K562 (cell line): ENCODE measurements around the gene GADD45GIP1. TPM values are rescaled to one million over a fixed set of nuclear protein-coding genes. Genes with fewer than 3 reads are reported as not detected.
A peak's percentile ranks its signal among the peaks of the same experiment; 100 is the strongest.

ENCODE experiments used
- ARID1B ChIP-seq: fragments of 450-650 bp; IDR thresholded peaks from 2 replicates; pipeline ENCODE4 v1.6.1; 2016; ENCODE audit warnings: antibody characterized with exemption, mild to moderate bottlenecking, inconsistent platforms
- ATF7 ChIP-seq: fragments of 450-650 bp; IDR thresholded peaks from 2 replicates; pipeline ENCODE4 v1.7.1; 2014; ENCODE audit warnings: mild to moderate bottlenecking, moderate library complexity
- E2F3 ChIP-seq: fragments of 250-450 bp; sonication (Bioruptor Pico); IDR thresholded peaks from 2 replicates; pipeline ENCODE4 v1.4.0; 2020; ENCODE audit warnings: mild to moderate bottlenecking
- HDAC1 ChIP-seq, 2 experiments: fragments of 450-650 bp; IDR thresholded peaks; 2 replicates each; pipeline ENCODE4 v1.6.1; 2016 to 2017; ENCODE audit warnings: inconsistent platforms in 1 of 2, mild to moderate bottlenecking in 1 of 2, moderate library complexity in 1 of 2
- KLF10 ChIP-seq: fragments of 250-450 bp; sonication (Bioruptor Pico); IDR thresholded peaks from 2 replicates; pipeline ENCODE4 v1.6.1; 2021; ENCODE audit warnings: matching md5 sums
- NR2C1 ChIP-seq, 2 experiments: fragments of 450-650 bp; IDR thresholded peaks; 2 replicates each; pipeline ENCODE4 v1.6.1; 2017; ENCODE audit warnings: mild to moderate bottlenecking in 2 of 2, antibody characterized with exemption in 1 of 2, inconsistent platforms in 1 of 2, missing compliant biosample characterization in 1 of 2, missing genetic modification characterization in 1 of 2
- PURB ChIP-seq: sonication (generic); formaldehyde crosslinking; IDR thresholded peaks from 2 replicates; pipeline ENCODE4 v1.9.0; 2021; ENCODE audit warnings: low read depth, mild to moderate bottlenecking, missing genetic modification reagents
- RBM25 ChIP-seq: fragments of 200-400 bp; formaldehyde crosslinking; IDR thresholded peaks from 2 replicates; pipeline ENCODE4 v1.6.1; 2018; ENCODE audit warnings: low read length, low read depth, moderate library complexity; ENCODE audit not compliant: severe bottlenecking
- RBM39 ChIP-seq: fragments of 200-400 bp; formaldehyde crosslinking; optimal IDR thresholded peaks from 2 replicates; pipeline ENCODE3; 2018; ENCODE audit warnings: low read depth, low read length
- RFX7 ChIP-seq: fragments of 250-450 bp; sonication (Bioruptor Pico); IDR thresholded peaks from 2 replicates; pipeline ENCODE4 v1.5.1; 2021; ENCODE audit warnings: mild to moderate bottlenecking
- SMARCA5 ChIP-seq: fragments of 450-650 bp; IDR thresholded peaks from 2 replicates; pipeline ENCODE4 v1.6.1; 2016
- STAG1 ChIP-seq: sonication (generic); formaldehyde crosslinking; IDR thresholded peaks from 2 replicates; pipeline ENCODE4 v1.5.0; 2020; ENCODE audit warnings: missing genetic modification reagents, borderline replicate concordance
- SUPT5H ChIP-seq: fragments of 450-650 bp; IDR thresholded peaks from 2 replicates; pipeline ENCODE4 v1.6.1; 2016
- TCF7 ChIP-seq: sonication (generic); IDR thresholded peaks from 2 replicates; pipeline ENCODE4 v1.6.1; 2016; ENCODE audit warnings: antibody characterized with exemption, borderline replicate concordance
- ZFP36 ChIP-seq: fragments of 150-350 bp; IDR thresholded peaks from 2 replicates; pipeline ENCODE4 v1.6.1; 2018; ENCODE audit warnings: low read length, low read depth; ENCODE audit not compliant: partially characterized antibody
- ZNF347 ChIP-seq: fragments of 450-650 bp; formaldehyde crosslinking; IDR thresholded peaks from 2 replicates; pipeline ENCODE4 v1.4.0; 2020; ENCODE audit warnings: low read depth, mild to moderate bottlenecking, moderate library complexity
- ZNF586 ChIP-seq: fragments of 450-650 bp; formaldehyde crosslinking; conservative IDR thresholded peaks from 2 replicates; pipeline ENCODE4 v1.4.0; 2020; ENCODE audit warnings: mild to moderate bottlenecking, moderate library complexity
- ZNF668 ChIP-seq: fragments of 250-450 bp; sonication (Bioruptor Pico); IDR thresholded peaks from 2 replicates; pipeline ENCODE4 v1.8.0; 2022; ENCODE audit warnings: mild to moderate bottlenecking, inconsistent platforms
- ZNF830 ChIP-seq: fragments of 250-450 bp; sonication (Bioruptor Pico); IDR thresholded peaks from 2 replicates; pipeline ENCODE4 v1.5.0; 2021; ENCODE audit warnings: mild to moderate bottlenecking
- polyA plus RNA-seq, 8 experiments: library from polyadenylated mRNA; depleted of rRNA in 4 of 8; stranded (reverse) in 5 of 8; unstranded in 3 of 8; fragments of >200 nt; fragmentation: Nextera tagmentation in 2 of 8; fragmentation: Illumina TruSeq in 1 of 8; extraction: Ambion mirVana in 2 of 8; extraction: Trizol in 1 of 8; gene quantifications; 2 replicates each; pipeline versions ENCODE4 v1.2.1 to v1.2.3, GENCODE V29; 2011 to 2014; ENCODE audit warnings: inconsistent platforms in 1 of 8, missing spikeins in 1 of 8
- total RNA-seq, 7 experiments: library from RNA; depleted of rRNA in 6 of 7; stranded (reverse); fragments of >200 nt in 6 of 7; fragmentation: Illumina TruSeq in 2 of 7; extraction: Trizol in 2 of 7; gene quantifications; 2 replicates each; pipeline versions ENCODE4 v1.2.1 to v1.2.3, GENCODE V29; 2011 to 2021; ENCODE audit warnings: low replicate concordance in 1 of 7
- TF ChIP-seq, protein P1 (sequence below): sonication (generic); formaldehyde crosslinking; IDR thresholded peaks from 2 replicates; pipeline ENCODE4 v1.8.1; 2023; ENCODE audit warnings: mild to moderate bottlenecking, missing genetic modification reagents, moderate library complexity
- TF ChIP-seq, protein P2 (sequence below): sonication (generic); formaldehyde crosslinking; IDR thresholded peaks from 2 replicates; pipeline ENCODE4 v1.8.1; 2022; ENCODE audit warnings: missing genetic modification reagents
- TF ChIP-seq, protein P3 (sequence below): fragments of 450-650 bp; formaldehyde crosslinking; IDR thresholded peaks from 2 replicates; pipeline ENCODE4 v1.4.0; 2020; ENCODE audit warnings: mild to moderate bottlenecking
- TF ChIP-seq, protein P4 (sequence below): fragments of 250-450 bp; sonication (Bioruptor Pico); IDR thresholded peaks from 2 replicates; pipeline ENCODE4 v1.9.0; 2021; ENCODE audit warnings: mild to moderate bottlenecking
- TF ChIP-seq, protein P5 (sequence below): fragments of 450-650 bp; IDR thresholded peaks from 2 replicates; pipeline ENCODE4 v1.6.1; 2016; ENCODE audit warnings: antibody characterized with exemption

GADD45GIP1 gene
- total and polyA plus RNA-seq, 9 of the 15 experiments (the other 6 are each of a cell fraction or from before 2014, with no cell fraction given), result 5.1 to 161 (median 29.2) TPM

DNA sequence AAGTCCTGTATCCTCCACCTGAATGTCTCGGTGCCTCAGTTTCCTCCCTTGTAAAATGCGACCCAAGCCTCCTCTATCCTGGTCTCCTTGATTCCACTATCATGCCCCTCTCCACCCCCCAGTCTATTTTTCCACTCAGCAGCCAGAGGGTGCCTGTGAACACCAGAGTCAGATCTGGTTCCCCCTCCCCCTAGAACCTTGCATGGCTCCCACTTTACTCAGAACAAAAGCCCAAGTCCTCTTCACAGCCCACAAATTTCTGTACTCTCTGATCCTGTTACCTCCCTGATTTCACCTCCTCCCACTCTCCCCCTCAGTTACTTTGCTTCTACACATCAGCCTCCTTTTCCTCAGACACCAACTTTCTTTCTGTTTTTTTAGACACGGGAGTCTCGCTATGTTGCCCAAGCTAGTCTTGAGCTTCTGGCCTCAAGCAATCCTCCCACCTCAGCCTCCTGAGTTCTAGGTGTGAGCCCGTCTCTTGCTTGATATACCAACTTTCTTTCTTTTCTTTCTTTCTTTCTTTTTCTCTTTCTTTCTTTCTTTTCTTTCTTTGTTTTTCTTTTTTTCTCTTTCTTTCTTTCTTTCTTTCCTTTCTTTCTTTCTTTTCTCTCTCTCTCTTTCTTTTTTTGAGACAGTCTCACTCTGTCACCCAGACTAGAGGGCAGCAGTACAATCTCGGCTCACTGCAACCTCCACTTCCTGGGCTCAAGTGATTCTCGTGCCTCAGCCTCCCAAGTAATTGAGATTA, 13.2 kb upstream of the GADD45GIP1 start (continued):
- TF ChIP-seq ATF7 (no peak), SMARCA5 (0 out of 2 replicates have a peak, but pooled peaks have one; percentile 50), TCF7 (no peak), SUPT5H (no peak), PURB (CRISPR knock-in tag) (no peak), ZNF830 (CRISPR knock-in tag) (no peak), HDAC1 (IDR thresholded peaks at IDR 0.05) (no peak), STAG1 (no peak), ZNF347 (CRISPR knock-in tag) (no peak), ZNF586 (CRISPR knock-in tag) (no peak), ZFP36 (peak; percentile 67), KLF10 (CRISPR knock-in tag) (no peak), ARID1B (0 out of 2 replicates have a peak, but pooled peaks have one; percentile 6), E2F3 (no peak), RFX7 (no peak), RBM39 (no peak), NR2C1 (IDR thresholded peaks at IDR 0.05) (no peak), NR2C1 (tag; IDR thresholded peaks at IDR 0.05) (no peak), ZNF668 (CRISPR knock-in tag) (no peak), RBM25 (peak; percentile 77)
- TF ChIP-seq, protein P1, sequence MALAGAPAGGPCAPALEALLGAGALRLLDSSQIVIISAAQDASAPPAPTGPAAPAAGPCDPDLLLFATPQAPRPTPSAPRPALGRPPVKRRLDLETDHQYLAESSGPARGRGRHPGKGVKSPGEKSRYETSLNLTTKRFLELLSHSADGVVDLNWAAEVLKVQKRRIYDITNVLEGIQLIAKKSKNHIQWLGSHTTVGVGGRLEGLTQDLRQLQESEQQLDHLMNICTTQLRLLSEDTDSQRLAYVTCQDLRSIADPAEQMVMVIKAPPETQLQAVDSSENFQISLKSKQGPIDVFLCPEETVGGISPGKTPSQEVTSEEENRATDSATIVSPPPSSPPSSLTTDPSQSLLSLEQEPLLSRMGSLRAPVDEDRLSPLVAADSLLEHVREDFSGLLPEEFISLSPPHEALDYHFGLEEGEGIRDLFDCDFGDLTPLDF (CRISPR knock-in tag), result no peak
- TF ChIP-seq, protein P2, sequence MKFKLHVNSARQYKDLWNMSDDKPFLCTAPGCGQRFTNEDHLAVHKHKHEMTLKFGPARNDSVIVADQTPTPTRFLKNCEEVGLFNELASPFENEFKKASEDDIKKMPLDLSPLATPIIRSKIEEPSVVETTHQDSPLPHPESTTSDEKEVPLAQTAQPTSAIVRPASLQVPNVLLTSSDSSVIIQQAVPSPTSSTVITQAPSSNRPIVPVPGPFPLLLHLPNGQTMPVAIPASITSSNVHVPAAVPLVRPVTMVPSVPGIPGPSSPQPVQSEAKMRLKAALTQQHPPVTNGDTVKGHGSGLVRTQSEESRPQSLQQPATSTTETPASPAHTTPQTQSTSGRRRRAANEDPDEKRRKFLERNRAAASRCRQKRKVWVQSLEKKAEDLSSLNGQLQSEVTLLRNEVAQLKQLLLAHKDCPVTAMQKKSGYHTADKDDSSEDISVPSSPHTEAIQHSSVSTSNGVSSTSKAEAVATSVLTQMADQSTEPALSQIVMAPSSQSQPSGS (CRISPR knock-in tag), result no peak
- TF ChIP-seq, protein P3, sequence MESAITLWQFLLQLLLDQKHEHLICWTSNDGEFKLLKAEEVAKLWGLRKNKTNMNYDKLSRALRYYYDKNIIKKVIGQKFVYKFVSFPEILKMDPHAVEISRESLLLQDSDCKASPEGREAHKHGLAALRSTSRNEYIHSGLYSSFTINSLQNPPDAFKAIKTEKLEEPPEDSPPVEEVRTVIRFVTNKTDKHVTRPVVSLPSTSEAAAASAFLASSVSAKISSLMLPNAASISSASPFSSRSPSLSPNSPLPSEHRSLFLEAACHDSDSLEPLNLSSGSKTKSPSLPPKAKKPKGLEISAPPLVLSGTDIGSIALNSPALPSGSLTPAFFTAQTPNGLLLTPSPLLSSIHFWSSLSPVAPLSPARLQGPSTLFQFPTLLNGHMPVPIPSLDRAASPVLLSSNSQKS, result no peak
- TF ChIP-seq, protein P4, sequence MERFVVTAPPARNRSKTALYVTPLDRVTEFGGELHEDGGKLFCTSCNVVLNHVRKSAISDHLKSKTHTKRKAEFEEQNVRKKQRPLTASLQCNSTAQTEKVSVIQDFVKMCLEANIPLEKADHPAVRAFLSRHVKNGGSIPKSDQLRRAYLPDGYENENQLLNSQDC (CRISPR knock-in tag), result no peak
- TF ChIP-seq, protein P5, sequence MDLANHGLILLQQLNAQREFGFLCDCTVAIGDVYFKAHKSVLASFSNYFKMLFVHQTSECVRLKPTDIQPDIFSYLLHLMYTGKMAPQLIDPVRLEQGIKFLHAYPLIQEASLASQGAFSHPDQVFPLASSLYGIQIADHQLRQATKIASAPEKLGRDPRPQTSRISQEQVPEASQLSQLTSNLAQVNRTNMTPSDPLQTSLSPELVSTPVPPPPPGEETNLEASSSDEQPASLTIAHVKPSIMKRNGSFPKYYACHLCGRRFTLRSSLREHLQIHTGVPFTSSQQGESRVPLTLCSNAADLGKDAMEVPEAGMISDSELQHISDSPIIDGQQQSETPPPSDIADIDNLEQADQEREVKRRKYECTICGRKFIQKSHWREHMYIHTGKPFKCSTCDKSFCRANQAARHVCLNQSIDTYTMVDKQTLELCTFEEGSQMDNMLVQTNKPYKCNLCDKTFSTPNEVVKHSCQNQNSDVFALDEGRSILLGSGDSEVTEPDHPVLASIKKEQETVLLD, result 0 out of 2 replicates have a peak, but pooled peaks have one; percentile 27
